Gastrocnemius medialis (tissue), 4 donors: ENCODE results near the gene TPRA1.

ENCODE experiments used
- CTCF ChIP-seq, 5 experiments: fragments of 450-650 bp in 3 of 5; fragments of 200-600 bp in 2 of 5; sonication (generic) in 2 of 5; IDR thresholded peaks in 4 of 5; conservative IDR thresholded peaks in 1 of 5; 1 replicate in 4 of 5; 2 replicates in 1 of 5; pipeline ENCODE4 v1.5.1; 2016 to 2019; ENCODE audit warnings: antibody characterized with exemption in 5 of 5, mild to moderate bottlenecking in 3 of 5, moderate library complexity in 3 of 5
- POLR2A ChIP-seq, 2 donors: fragments of 450-650 bp; IDR thresholded peaks; one replicate each; pipeline ENCODE4 v1.6.1; 2017; ENCODE audit warnings: antibody characterized with exemption in 2 of 2, mild to moderate bottlenecking in 2 of 2, moderate library complexity in 2 of 2

GRCh38 chr3:127550468-127551157 is 39.9 kb downstream of the TPRA1 start:
- TF ChIP-seq POLR2A (IDR thresholded peaks at IDR 0.05) = no peak
- no peak for TF ChIP-seq CTCF (IDR thresholded peaks at IDR 0.05 in 4 of 5, conservative IDR thresholded peaks at IDR 0.05 in 1 of 5)
